Thoracic aorta (tissue), 2 donors: ENCODE results near the gene OXT. TPM values are rescaled to one million over a fixed set of nuclear protein-coding genes. Genes with fewer than 3 reads are reported as not detected.
A peak's percentile ranks its signal among the peaks of the same experiment; 100 is the strongest.
"Not testable (repeated sequence)": the region's sequence is repeated elsewhere in the genome, so short reads cannot be mapped to it uniquely, and the experiment has no call there.

Experiments used
- ATAC-seq: fragments of 150-250 bp; one replicate; pipeline ENCODE4 v1.8.0; 2017; ENCODE audit warnings: low read depth; ENCODE audit not compliant: insufficient number of reproducible peaks, low FRiP score
- DNase-seq: peaks from one replicate; pipeline ENCODE4 v3.0.0-alpha.2; 2020; ENCODE audit warnings: low spot score
- H3K27ac ChIP-seq, 2 donors: fragments of 200-600 bp; sonication (generic); 1 replicate in 1 of 2; 2 replicates in 1 of 2; pipeline ENCODE4 v1.5.1; 2016; ENCODE audit warnings: mild to moderate bottlenecking in 2 of 2, moderate library complexity in 2 of 2
- H3K27me3 ChIP-seq: fragments of 200-600 bp; sonication (generic); replicated peaks from 2 replicates; pipeline ENCODE4 v1.6.0; 2016; ENCODE audit warnings: mild to moderate bottlenecking; ENCODE audit not compliant: insufficient read depth
- H3K36me3 ChIP-seq: fragments of 200-600 bp; sonication (generic); one replicate; pipeline ENCODE4 v1.5.1; 2016
- H3K4me1 ChIP-seq, 2 donors: fragments of 200-600 bp; sonication (generic); 1 replicate in 1 of 2; 2 replicates in 1 of 2; pipeline versions ENCODE4 v1.5.1 to v1.6.0; 2016; ENCODE audit warnings: low read depth in 2 of 2, mild to moderate bottlenecking in 1 of 2; ENCODE audit not compliant: control insufficient read depth in 1 of 2
- H3K4me3 ChIP-seq: fragments of 200-600 bp; sonication (generic); 2 replicates; pipeline ENCODE4 v1.5.1; 2016; ENCODE audit warnings: mild to moderate bottlenecking
- H3K9me3 ChIP-seq: fragments of 200-600 bp; sonication (generic); 2 replicates; pipeline ENCODE4 v1.5.1; 2016
- CTCF ChIP-seq: fragments of 200-600 bp; sonication (generic); IDR thresholded peaks from one replicate; pipeline ENCODE4 v1.5.1; 2019; ENCODE audit warnings: antibody characterized with exemption
- total RNA-seq, 2 donors: library from RNA; depleted of rRNA; stranded (reverse); fragments of >200 nt; gene quantifications; one replicate each; pipeline versions ENCODE4 v1.1.0 to v1.2.3, GENCODE V29; 2016

Gene OXT
- total RNA-seq, 2 donors from 2014 or later = not detected

GRCh38 chr20:3111995-3112394 is 40.6 kb downstream of the OXT start:
- no peak overlapping the region for H3K4me3 ChIP-seq
- H3K27ac ChIP-seq = no peak overlapping the region
- peaks cover 27% of the 10 kb centered on the region for H3K36me3 ChIP-seq
- H3K4me1 ChIP-seq = no peaks in the 10 kb centered on the region
- H3K9me3 ChIP-seq = no peaks in the 10 kb centered on the region
- TF ChIP-seq CTCF = no peak
- ATAC-seq (no peak), DNase-seq (no peak)
- no peaks in the 10 kb centered on the region for H3K27me3 ChIP-seq

- Histone ChIP-seq H3K4me3 (no peak overlapping the region), H3K27me3 (no peaks in the 10 kb centered on the region), H3K27ac (no peak overlapping the region), H3K9me3 (no peaks in the 10 kb centered on the region), H3K4me1 (no peaks in the 10 kb centered on the region), H3K36me3 (peaks cover 10% of the 10 kb centered on the region)
- ATAC-seq (no peak), DNase-seq (no peak)
- peak; percentile 66 for TF ChIP-seq CTCF
These were observed 44.0 kb downstream of the OXT start for GRCh38 chr20:3115190-3116107.

GRCh38 chr20:3116341-3116740 is 44.9 kb downstream of the OXT start:
- DNase-seq = no peak
- no peaks in the 10 kb centered on the region for H3K27me3 ChIP-seq
- TF ChIP-seq CTCF = no peak
- H3K4me1 ChIP-seq = no peaks in the 10 kb centered on the region
- no peak for ATAC-seq
- H3K9me3 ChIP-seq = no peaks in the 10 kb centered on the region
- H3K27ac ChIP-seq = no peak overlapping the region
- H3K4me3 ChIP-seq = no peak overlapping the region
- peaks cover 15% of the 10 kb centered on the region for H3K36me3 ChIP-seq

- peaks cover 25% of the 10 kb centered on the region for H3K36me3 ChIP-seq
- TF ChIP-seq CTCF = peak; percentile 51
- H3K27ac ChIP-seq = peak overlapping the region; percentile 6 to 37
- not testable (repeated sequence) for H3K9me3 ChIP-seq, DNase-seq, H3K4me1 ChIP-seq, H3K27me3 ChIP-seq
- peak overlapping the region; percentile 33 for H3K4me3 ChIP-seq
- peak; percentile 70 for ATAC-seq
These were observed 46.5 kb downstream of the OXT start for GRCh38 chr20:3117839-3118379.

- ATAC-seq (no peak), DNase-seq (no peak)
- Histone ChIP-seq H3K4me3 (no peak overlapping the region), H3K9me3 (no peaks in the 10 kb centered on the region), H3K36me3 (peaks cover 19% of the 10 kb centered on the region), H3K4me1 (no peaks in the 10 kb centered on the region), H3K27ac (no peak overlapping the region), H3K27me3 (no peaks in the 10 kb centered on the region)
- TF ChIP-seq CTCF = no peak
These were observed 47.6 kb downstream of the OXT start for GRCh38 chr20:3119044-3119443.
